OCI-LY3 (cell line): ENCODE data around the gene ASGR2.
"Not testable (repeated sequence)": the region's sequence is repeated elsewhere in the genome, so short reads cannot be mapped to it uniquely, and the experiment has no call there.

Source experiments
- H2AFZ ChIP-seq: fragments of 200-600, 300-600 bp; shearing (Covaris generic); 2 replicates; pipeline ENCODE4 v1.6.0; 2014; ENCODE audit warnings: antibody characterized with exemption, low read depth, low read length
- H3K27ac ChIP-seq: fragments of 200-600, 300-600 bp; sonication (generic); 2 replicates; pipeline ENCODE4 v1.5.1; 2014; ENCODE audit warnings: mild to moderate bottlenecking, low read length, moderate library complexity, mixed read lengths
- H3K27me3 ChIP-seq: fragments of 200-600, 300-600 bp; sonication (generic); 2 replicates; pipeline ENCODE4 v1.6.1; 2014; ENCODE audit warnings: low read depth, low read length, mixed read lengths
- H3K36me3 ChIP-seq: fragments of 200-600, 300-600 bp; sonication (generic); replicated peaks from 2 replicates; pipeline ENCODE3; 2014; ENCODE audit warnings: low read depth, low read length, mixed read lengths
- H3K4me1 ChIP-seq: fragments of 300-600, 200-600 bp; sonication (generic); 2 replicates; pipeline ENCODE4 v1.6.1; 2014; ENCODE audit warnings: low read length, mixed read lengths
- H3K4me2 ChIP-seq: fragments of 200-600, 300-600 bp; sonication (generic); 2 replicates; pipeline ENCODE4 v1.6.1; 2014; ENCODE audit warnings: low read length, mixed read lengths
- H3K4me3 ChIP-seq: fragments of 300-600, 200-600 bp; sonication (generic); 2 replicates; pipeline ENCODE4 v1.5.1; 2014; ENCODE audit warnings: antibody characterized with exemption, mild to moderate bottlenecking, low read length, moderate library complexity
- H3K79me2 ChIP-seq: fragments of 300-600, 200-600 bp; shearing (Covaris generic); 2 replicates; pipeline ENCODE4 v1.6.1; 2014; ENCODE audit warnings: mild to moderate bottlenecking, low read length, mixed read lengths
- H3K9ac ChIP-seq: fragments of 300-600, 200-600 bp; shearing (Covaris generic); 2 replicates; pipeline ENCODE4 v1.6.0; 2014; ENCODE audit warnings: mild to moderate bottlenecking, low read length, moderate library complexity
- H3K9me3 ChIP-seq: fragments of 200-600, 300-600 bp; shearing (Covaris generic); 2 replicates; pipeline ENCODE4 v1.6.1; 2014; ENCODE audit warnings: low read length, mixed read lengths; ENCODE audit not compliant: insufficient read depth
- H4K20me1 ChIP-seq: fragments of 200-600, 300-600 bp; sonication (generic); 2 replicates; pipeline ENCODE4 v1.6.1; 2016; ENCODE audit warnings: low read length, mixed read lengths; ENCODE audit not compliant: insufficient read depth
- CTCF ChIP-seq: fragments of 200-600, 300-600 bp; sonication (generic); IDR thresholded peaks from 2 replicates; pipeline ENCODE4 v1.5.1; 2014; ENCODE audit warnings: antibody characterized with exemption, low read length, low read depth
- EZH2phosphoT487 ChIP-seq: fragments of 200-600 bp; shearing (Covaris generic); IDR thresholded peaks from 2 replicates; pipeline ENCODE4 v1.6.1; 2018; ENCODE audit warnings: antibody characterized with exemption, mixed run types, low read depth

The ASGR2 gene

GRCh38 chr17:7129311-7129710, 14.7 kb upstream of the ASGR2 start:
- Histone ChIP-seq H3K4me3 (no peak overlapping the region), H3K4me2 (no peak overlapping the region), H3K27ac (no peak overlapping the region), H3K9me3 (no peaks in the 10 kb centered on the region), H3K79me2 (no peaks in the 10 kb centered on the region), H3K36me3 (no peaks in the 10 kb centered on the region), H3K9ac (no peak overlapping the region), H3K4me1 (peaks cover 38% of the 10 kb centered on the region), H2AFZ (no peak overlapping the region), H3K27me3 (no peaks in the 10 kb centered on the region), H4K20me1 (no peaks in the 10 kb centered on the region)
- TF ChIP-seq EZH2phosphoT487 (no peak), CTCF (no peak)

- Histone ChIP-seq H3K36me3 (no peaks in the 10 kb centered on the region), H3K27me3 (no peaks in the 10 kb centered on the region), H3K9ac (no peak overlapping the region), H4K20me1 (no peaks in the 10 kb centered on the region), H3K4me3 (no peak overlapping the region), H3K79me2 (no peaks in the 10 kb centered on the region), H3K4me2 (no peak overlapping the region), H3K9me3 (no peaks in the 10 kb centered on the region), H2AFZ (no peak overlapping the region), H3K4me1 (peaks cover 32% of the 10 kb centered on the region), H3K27ac (no peak overlapping the region)
- TF ChIP-seq EZH2phosphoT487 = no peak
- no peak for TF ChIP-seq CTCF
Observed at GRCh38 chr17:7128160-7128559, 13.5 kb upstream of the ASGR2 start.

- H4K20me1 ChIP-seq, H3K9me3 ChIP-seq, H3K9ac ChIP-seq, H3K36me3 ChIP-seq, H2AFZ ChIP-seq, H3K4me3 ChIP-seq, H3K79me2 ChIP-seq, H3K27ac ChIP-seq, H3K27me3 ChIP-seq, H3K4me2 ChIP-seq: not testable (repeated sequence)
- peaks cover 28% of the 10 kb centered on the region for H3K4me1 ChIP-seq
Observed at GRCh38 chr17:7127501-7127900, 12.9 kb upstream of the ASGR2 start.

- not testable (repeated sequence) for H3K9ac ChIP-seq, H3K27me3 ChIP-seq, H3K4me3 ChIP-seq, H3K9me3 ChIP-seq, H3K36me3 ChIP-seq, H3K27ac ChIP-seq, H2AFZ ChIP-seq, H3K4me2 ChIP-seq, H4K20me1 ChIP-seq, H3K79me2 ChIP-seq
- H3K4me1 ChIP-seq = peaks cover 26% of the 10 kb centered on the region
Observed at GRCh38 chr17:7126386-7126785, 11.8 kb upstream of the ASGR2 start.

GRCh38 chr17:7124923-7125322, 10.3 kb upstream of the ASGR2 start:
- no peak overlapping the region for H3K4me3 ChIP-seq
- no peaks in the 10 kb centered on the region for H3K79me2 ChIP-seq
- no peak overlapping the region for H3K4me2 ChIP-seq
- no peaks in the 10 kb centered on the region for H3K9me3 ChIP-seq
- H3K9ac ChIP-seq = no peak overlapping the region
- TF ChIP-seq EZH2phosphoT487 = no peak
- no peak overlapping the region for H2AFZ ChIP-seq
- peaks cover 24% of the 10 kb centered on the region for H3K4me1 ChIP-seq
- no peaks in the 10 kb centered on the region for H3K36me3 ChIP-seq
- no peak overlapping the region for H3K27ac ChIP-seq
- 0 out of 2 replicates have a peak, but pooled peaks cover 4% of the 10 kb centered on the region for H3K27me3 ChIP-seq
- no peaks in the 10 kb centered on the region for H4K20me1 ChIP-seq
